ENCODE data around the gene B4GAT1. TPM values are rescaled to one million over a fixed set of nuclear protein-coding genes. Genes with fewer than 3 reads are reported as not detected.
A peak's percentile ranks its signal among the peaks of the same experiment; 100 is the strongest.

Gene B4GAT1
- total and polyA plus RNA-seq, 2 of the 13 experiments (the other 11 are each of a cell fraction or from before 2014, with no cell fraction given) = 40.4 to 109 TPM

DNA sequence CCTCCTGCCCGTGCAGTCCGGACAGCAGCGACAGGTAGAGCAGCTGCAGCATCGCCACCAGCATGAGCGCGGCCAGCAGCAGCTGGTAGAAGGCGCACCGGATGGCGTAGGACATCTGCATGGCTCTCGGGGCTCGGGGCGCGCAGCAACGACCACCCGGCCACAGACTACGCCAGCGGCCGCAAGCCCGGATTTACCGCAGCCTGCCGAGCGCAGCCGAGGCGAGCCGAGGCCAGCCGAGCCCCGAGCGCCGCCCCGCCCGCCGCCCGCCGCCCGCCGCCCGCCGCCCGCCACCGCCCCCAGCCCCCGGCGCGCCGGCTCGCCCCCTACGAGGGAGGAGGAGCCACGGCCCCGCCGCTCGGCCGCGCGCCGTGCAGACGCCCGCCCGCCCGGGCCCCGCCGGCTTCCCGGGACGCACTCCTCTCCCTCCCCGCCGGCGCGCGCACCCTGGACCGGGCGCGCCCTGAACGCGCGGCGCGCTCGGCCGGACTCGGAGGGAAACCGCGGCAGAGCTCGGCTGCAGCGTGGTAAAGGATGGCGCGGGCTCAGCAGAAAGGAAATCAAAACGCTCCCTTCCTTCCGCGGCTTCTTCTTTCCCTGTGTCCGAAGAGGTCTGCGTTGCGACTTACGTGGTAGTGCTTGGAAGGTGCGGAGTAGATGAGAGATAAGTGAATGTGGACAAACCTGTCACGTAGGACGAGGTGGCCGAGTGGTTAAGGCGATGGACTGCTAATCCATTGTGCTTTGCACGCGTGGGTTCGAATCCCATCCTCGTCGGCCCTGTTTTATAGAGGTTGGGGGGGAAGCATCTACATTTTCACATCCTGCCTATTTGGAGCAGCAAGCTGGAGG is at the start of gene B4GAT1 (continued):
- TF ChIP-seq, protein P1, sequence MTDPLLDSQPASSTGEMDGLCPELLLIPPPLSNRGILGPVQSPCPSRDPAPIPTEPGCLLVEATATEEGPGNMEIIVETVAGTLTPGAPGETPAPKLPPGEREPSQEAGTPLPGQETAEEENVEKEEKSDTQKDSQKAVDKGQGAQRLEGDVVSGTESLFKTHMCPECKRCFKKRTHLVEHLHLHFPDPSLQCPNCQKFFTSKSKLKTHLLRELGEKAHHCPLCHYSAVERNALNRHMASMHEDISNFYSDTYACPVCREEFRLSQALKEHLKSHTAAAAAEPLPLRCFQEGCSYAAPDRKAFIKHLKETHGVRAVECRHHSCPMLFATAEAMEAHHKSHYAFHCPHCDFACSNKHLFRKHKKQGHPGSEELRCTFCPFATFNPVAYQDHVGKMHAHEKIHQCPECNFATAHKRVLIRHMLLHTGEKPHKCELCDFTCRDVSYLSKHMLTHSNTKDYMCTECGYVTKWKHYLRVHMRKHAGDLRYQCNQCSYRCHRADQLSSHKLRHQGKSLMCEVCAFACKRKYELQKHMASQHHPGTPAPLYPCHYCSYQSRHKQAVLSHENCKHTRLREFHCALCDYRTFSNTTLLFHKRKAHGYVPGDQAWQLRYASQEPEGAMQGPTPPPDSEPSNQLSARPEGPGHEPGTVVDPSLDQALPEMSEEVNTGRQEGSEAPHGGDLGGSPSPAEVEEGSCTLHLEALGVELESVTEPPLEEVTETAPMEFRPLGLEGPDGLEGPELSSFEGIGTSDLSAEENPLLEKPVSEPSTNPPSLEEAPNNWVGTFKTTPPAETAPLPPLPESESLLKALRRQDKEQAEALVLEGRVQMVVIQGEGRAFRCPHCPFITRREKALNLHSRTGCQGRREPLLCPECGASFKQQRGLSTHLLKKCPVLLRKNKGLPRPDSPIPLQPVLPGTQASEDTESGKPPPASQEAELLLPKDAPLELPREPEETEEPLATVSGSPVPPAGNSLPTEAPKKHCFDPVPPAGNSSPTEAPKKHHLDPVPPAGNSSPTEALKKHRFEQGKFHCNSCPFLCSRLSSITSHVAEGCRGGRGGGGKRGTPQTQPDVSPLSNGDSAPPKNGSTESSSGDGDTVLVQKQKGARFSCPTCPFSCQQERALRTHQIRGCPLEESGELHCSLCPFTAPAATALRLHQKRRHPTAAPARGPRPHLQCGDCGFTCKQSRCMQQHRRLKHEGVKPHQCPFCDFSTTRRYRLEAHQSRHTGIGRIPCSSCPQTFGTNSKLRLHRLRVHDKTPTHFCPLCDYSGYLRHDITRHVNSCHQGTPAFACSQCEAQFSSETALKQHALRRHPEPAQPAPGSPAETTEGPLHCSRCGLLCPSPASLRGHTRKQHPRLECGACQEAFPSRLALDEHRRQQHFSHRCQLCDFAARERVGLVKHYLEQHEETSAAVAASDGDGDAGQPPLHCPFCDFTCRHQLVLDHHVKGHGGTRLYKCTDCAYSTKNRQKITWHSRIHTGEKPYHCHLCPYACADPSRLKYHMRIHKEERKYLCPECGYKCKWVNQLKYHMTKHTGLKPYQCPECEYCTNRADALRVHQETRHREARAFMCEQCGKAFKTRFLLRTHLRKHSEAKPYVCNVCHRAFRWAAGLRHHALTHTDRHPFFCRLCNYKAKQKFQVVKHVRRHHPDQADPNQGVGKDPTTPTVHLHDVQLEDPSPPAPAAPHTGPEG (CRISPR knock-in tag; IDR thresholded peaks at IDR 0.05) = peak; percentile 82; the same call in 1 of the 2 replicates
- TF ChIP-seq NBN (conservative IDR thresholded peaks at IDR 0.05) (no peak), MIXL1 (CRISPR knock-in tag; IDR thresholded peaks at IDR 0.05) (peak; percentile 35; the same call in 1 of the 2 replicates), ATAD3A (CRISPR knock-in tag; IDR thresholded peaks at IDR 0.05) (no peak), SMAD3 (CRISPR knock-in tag; IDR thresholded peaks at IDR 0.05) (peak; percentile 79; the same call in 1 of the 2 replicates), NR2C2 (CRISPR knock-in tag; IDR thresholded peaks at IDR 0.05; ENCODE audit: borderline replicate concordance) (no peak), ZMYM3 (CRISPR knock-in tag; IDR thresholded peaks at IDR 0.05) (peak; percentile 68), FOXA3 (CRISPR knock-in tag; IDR thresholded peaks at IDR 0.05) (peak; percentile 44; the same call in 1 of the 2 replicates), JARID2 (CRISPR knock-in tag; IDR thresholded peaks at IDR 0.05; ENCODE audit: insufficient replicate concordance) (no peak), STAT5B (CRISPR knock-in tag; IDR thresholded peaks at IDR 0.05) (no peak)
- TF ChIP-seq, protein P2, sequence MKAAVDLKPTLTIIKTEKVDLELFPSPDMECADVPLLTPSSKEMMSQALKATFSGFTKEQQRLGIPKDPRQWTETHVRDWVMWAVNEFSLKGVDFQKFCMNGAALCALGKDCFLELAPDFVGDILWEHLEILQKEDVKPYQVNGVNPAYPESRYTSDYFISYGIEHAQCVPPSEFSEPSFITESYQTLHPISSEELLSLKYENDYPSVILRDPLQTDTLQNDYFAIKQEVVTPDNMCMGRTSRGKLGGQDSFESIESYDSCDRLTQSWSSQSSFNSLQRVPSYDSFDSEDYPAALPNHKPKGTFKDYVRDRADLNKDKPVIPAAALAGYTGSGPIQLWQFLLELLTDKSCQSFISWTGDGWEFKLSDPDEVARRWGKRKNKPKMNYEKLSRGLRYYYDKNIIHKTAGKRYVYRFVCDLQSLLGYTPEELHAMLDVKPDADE (CRISPR knock-in tag; IDR thresholded peaks at IDR 0.05) = no peak
- TF ChIP-seq, protein P3, sequence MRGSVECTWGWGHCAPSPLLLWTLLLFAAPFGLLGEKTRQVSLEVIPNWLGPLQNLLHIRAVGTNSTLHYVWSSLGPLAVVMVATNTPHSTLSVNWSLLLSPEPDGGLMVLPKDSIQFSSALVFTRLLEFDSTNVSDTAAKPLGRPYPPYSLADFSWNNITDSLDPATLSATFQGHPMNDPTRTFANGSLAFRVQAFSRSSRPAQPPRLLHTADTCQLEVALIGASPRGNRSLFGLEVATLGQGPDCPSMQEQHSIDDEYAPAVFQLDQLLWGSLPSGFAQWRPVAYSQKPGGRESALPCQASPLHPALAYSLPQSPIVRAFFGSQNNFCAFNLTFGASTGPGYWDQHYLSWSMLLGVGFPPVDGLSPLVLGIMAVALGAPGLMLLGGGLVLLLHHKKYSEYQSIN (CRISPR knock-in tag; IDR thresholded peaks at IDR 0.05; ENCODE audit: borderline replicate concordance) = no peak
- TF ChIP-seq, protein P4, sequence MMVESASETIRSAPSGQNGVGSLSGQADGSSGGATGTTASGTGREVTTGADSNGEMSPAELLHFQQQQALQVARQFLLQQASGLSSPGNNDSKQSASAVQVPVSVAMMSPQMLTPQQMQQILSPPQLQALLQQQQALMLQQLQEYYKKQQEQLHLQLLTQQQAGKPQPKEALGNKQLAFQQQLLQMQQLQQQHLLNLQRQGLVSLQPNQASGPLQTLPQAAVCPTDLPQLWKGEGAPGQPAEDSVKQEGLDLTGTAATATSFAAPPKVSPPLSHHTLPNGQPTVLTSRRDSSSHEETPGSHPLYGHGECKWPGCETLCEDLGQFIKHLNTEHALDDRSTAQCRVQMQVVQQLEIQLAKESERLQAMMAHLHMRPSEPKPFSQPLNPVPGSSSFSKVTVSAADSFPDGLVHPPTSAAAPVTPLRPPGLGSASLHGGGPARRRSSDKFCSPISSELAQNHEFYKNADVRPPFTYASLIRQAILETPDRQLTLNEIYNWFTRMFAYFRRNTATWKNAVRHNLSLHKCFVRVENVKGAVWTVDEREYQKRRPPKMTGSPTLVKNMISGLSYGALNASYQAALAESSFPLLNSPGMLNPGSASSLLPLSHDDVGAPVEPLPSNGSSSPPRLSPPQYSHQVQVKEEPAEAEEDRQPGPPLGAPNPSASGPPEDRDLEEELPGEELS (CRISPR knock-in tag; IDR thresholded peaks at IDR 0.05) = peak; percentile 28; the same call in 1 of the 2 replicates
- TF ChIP-seq, protein P5, sequence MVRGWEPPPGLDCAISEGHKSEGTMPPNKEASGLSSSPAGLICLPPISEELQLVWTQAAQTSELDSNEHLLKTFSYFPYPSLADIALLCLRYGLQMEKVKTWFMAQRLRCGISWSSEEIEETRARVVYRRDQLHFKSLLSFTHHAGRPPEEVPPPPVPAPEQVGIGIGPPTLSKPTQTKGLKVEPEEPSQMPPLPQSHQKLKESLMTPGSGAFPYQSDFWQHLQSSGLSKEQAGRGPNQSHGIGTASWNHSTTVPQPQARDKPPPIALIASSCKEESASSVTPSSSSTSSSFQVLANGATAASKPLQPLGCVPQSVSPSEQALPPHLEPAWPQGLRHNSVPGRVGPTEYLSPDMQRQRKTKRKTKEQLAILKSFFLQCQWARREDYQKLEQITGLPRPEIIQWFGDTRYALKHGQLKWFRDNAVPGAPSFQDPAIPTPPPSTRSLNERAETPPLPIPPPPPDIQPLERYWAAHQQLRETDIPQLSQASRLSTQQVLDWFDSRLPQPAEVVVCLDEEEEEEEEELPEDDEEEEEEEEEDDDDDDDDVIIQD (CRISPR knock-in tag; IDR thresholded peaks at IDR 0.05; ENCODE audit: low read depth) = no peak
- TF ChIP-seq, protein P6, sequence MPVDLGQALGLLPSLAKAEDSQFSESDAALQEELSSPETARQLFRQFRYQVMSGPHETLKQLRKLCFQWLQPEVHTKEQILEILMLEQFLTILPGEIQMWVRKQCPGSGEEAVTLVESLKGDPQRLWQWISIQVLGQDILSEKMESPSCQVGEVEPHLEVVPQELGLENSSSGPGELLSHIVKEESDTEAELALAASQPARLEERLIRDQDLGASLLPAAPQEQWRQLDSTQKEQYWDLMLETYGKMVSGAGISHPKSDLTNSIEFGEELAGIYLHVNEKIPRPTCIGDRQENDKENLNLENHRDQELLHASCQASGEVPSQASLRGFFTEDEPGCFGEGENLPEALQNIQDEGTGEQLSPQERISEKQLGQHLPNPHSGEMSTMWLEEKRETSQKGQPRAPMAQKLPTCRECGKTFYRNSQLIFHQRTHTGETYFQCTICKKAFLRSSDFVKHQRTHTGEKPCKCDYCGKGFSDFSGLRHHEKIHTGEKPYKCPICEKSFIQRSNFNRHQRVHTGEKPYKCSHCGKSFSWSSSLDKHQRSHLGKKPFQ (CRISPR knock-in tag; IDR thresholded peaks at IDR 0.05; ENCODE audit: insufficient replicate concordance) = no peak
